ENCODE measurements around the gene ATG2B.

The ATG2B gene

DNA sequence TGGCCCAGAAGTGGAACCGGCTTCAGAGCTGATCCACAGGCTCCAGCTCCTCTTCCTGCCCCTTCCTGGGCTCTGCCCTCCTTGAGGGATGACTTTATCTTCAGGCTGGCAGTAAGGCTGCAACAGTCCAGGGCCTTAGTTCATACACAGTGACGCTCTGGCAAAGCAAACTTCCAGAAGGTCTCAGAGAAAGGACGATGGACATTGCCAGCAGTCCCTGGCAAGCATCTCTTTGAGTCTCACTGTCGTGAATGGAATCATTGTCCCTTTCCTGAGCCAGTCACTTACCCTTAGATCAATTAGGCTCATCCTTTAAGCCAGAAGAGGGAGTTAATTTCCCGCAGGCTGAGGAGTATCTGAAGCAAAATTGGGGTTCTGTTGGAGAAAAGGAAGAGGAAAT, 37.4 kb upstream of the ATG2B start:
- TF ChIP-seq POLR2AphosphoS5 (IDR thresholded peaks at IDR 0.05; ENCODE audit: borderline replicate concordance, low read depth, low read length) (no peak), FOXP2 (optimal IDR thresholded peaks at IDR 0.05; ENCODE audit: control extremely low read depth, extremely low read length, insufficient read depth) (no peak), EZH2 (IDR thresholded peaks at IDR 0.05) (no peak)
- no peaks in the 10 kb centered on the region for H3K9me3 ChIP-seq (ENCODE audit: low read depth, low read length)
- H3K4me3 ChIP-seq: no peak overlapping the region
- H3K27ac ChIP-seq: no peak overlapping the region
- H3K9ac ChIP-seq (ENCODE audit: insufficient read length): no peak overlapping the region
- H3K36me3 ChIP-seq (ENCODE audit: insufficient read depth, low read length): no peaks in the 10 kb centered on the region
- no peak for DNase-seq (ENCODE audit: low read depth, low spot score)

DNA sequence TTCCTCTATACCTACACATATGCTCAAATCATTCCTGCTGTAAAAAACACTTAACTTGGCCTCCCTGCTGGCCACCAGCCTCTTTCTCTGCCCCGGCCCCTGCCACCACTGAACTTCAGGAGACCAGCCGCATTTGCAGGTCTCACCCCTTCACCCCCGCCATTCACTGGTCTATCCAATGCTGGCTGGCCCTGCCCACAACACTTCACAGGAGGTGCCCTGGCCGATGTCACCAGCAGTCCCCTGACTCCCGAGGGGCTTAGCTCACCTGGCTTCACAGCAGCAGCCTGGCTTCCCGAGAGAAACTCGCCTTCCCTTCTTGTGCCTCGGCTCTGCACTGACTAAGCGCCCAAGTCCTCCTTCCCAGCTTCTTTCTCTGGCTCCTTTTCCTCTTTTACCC, 36.3 kb upstream of the ATG2B start:
- no peaks in the 10 kb centered on the region for H3K9me3 ChIP-seq (ENCODE audit: low read depth, low read length)
- H3K27ac ChIP-seq: no peak overlapping the region
- TF ChIP-seq FOXP2 (optimal IDR thresholded peaks at IDR 0.05; ENCODE audit: control extremely low read depth, extremely low read length, insufficient read depth): no peak
- no peak for TF ChIP-seq EZH2 (IDR thresholded peaks at IDR 0.05)
- no peak for TF ChIP-seq POLR2AphosphoS5 (IDR thresholded peaks at IDR 0.05; ENCODE audit: borderline replicate concordance, low read depth, low read length)
- DNase-seq (ENCODE audit: low read depth, low spot score): no peak
- H3K4me3 ChIP-seq: no peak overlapping the region
- H3K9ac ChIP-seq (ENCODE audit: insufficient read length): no peak overlapping the region
- no peaks in the 10 kb centered on the region for H3K36me3 ChIP-seq (ENCODE audit: insufficient read depth, low read length)

DNA sequence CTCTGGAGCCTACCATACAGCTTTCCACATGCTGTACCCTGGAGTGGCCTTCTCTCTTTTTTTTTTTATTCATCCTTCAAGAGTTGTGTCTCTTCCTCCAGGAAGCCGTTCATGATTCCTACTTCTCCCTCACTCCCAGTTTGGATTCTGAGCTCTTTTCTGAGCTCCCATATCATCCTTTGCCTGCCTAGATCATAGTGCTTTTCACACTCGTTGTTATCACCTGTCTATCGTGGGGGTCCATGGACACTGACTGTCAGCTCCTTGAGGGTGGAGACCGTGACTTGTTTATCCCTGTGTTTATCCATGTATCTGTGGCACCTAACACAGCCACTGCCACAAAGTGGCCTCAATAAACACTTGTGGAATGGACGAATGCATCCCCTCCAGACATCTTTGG, 35.8 kb upstream of the ATG2B start:
- no peak for DNase-seq (ENCODE audit: low read depth, low spot score)

DNA sequence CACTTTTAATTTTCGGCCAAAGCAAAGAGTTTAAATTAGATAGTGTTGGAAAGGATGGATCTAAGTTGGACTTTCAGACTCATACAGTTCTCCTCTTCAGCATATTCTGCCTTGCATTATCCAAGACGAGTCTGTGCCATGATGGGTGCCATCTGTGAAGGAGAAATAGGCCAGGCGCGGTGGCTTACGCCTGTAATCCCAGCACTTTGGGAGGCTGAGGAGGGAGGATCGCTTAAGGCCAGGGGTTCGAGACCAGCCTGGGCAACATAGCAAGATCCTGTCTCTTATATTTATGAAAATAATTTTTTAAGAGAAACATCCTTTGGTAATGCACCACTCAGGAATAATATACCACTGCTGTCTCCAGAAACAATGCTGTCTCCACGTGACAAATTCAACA, 35.3 kb upstream of the ATG2B start:
- Histone ChIP-seq H3K4me3 (no peak overlapping the region), H3K27ac (no peak overlapping the region), H3K36me3 (ENCODE audit: insufficient read depth, low read length) (no peaks in the 10 kb centered on the region), H3K9ac (ENCODE audit: insufficient read length) (no peak overlapping the region), H3K9me3 (ENCODE audit: low read depth, low read length) (no peaks in the 10 kb centered on the region)
- DNase-seq (ENCODE audit: low read depth, low spot score): no peak
- TF ChIP-seq EZH2 (IDR thresholded peaks at IDR 0.05): no peak
- TF ChIP-seq POLR2AphosphoS5 (IDR thresholded peaks at IDR 0.05; ENCODE audit: borderline replicate concordance, low read depth, low read length): no peak
- no peak for TF ChIP-seq FOXP2 (optimal IDR thresholded peaks at IDR 0.05; ENCODE audit: control extremely low read depth, extremely low read length, insufficient read depth)

More for the DNA sequence above, 35.8 kb upstream of the ATG2B start:
- Histone ChIP-seq H3K36me3 (ENCODE audit: insufficient read depth, low read length) (no peaks in the 10 kb centered on the region), H3K9me3 (ENCODE audit: low read depth, low read length) (no peaks in the 10 kb centered on the region), H3K27ac (no peak overlapping the region), H3K9ac (ENCODE audit: insufficient read length) (no peak overlapping the region), H3K4me3 (no peak overlapping the region)
- no peak for TF ChIP-seq POLR2AphosphoS5 (IDR thresholded peaks at IDR 0.05; ENCODE audit: borderline replicate concordance, low read depth, low read length)
- TF ChIP-seq EZH2 (IDR thresholded peaks at IDR 0.05): no peak
- TF ChIP-seq FOXP2 (optimal IDR thresholded peaks at IDR 0.05; ENCODE audit: control extremely low read depth, extremely low read length, insufficient read depth): no peak

DNA sequence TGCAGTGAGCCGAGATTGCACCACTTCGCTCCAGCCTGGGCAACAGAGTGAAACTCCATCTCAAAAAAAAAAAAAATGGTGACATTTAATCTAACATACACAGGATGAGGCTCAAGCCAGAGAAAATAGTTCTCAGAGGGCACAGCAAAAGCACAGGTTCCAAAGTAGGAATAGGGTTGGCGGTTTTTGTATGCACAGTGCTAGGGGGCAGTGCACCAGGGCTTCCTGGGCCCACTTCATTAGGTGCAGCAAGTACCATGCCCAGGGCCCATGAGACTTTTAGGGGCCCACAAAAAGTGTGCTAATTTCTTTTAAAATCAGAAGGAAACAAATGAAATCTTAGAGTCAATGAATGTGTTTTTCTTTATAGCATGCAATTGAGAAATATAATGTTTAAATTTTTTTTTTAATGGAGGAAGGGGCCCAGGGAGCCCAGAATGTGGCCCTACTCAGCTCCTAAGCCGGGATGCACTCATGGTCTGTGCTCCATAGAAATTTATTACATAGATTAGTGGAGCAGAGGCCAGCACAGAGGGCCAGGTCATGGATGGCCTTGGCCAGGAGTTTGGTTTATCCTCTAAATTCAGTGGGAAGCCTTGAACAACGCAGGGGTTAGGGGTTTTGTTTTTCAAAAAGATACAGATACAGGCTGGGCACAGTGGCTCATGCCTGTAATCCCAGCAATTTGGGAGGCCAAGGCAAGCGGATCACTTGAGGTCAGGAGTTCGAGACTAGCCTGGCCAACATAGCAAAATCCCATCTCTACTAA, 31.1 kb upstream of the ATG2B start:
- no peak for DNase-seq (ENCODE audit: low read depth, low spot score)
- H3K9me3 ChIP-seq (ENCODE audit: low read depth, low read length): no peaks in the 10 kb centered on the region
- H3K27ac ChIP-seq: no peak overlapping the region
- H3K36me3 ChIP-seq (ENCODE audit: insufficient read depth, low read length): no peaks in the 10 kb centered on the region
- H3K9ac ChIP-seq (ENCODE audit: insufficient read length): no peak overlapping the region
- no peak for TF ChIP-seq FOXP2 (optimal IDR thresholded peaks at IDR 0.05; ENCODE audit: control extremely low read depth, extremely low read length, insufficient read depth)
- no peak for TF ChIP-seq EZH2 (IDR thresholded peaks at IDR 0.05)
- no peak for TF ChIP-seq POLR2AphosphoS5 (IDR thresholded peaks at IDR 0.05; ENCODE audit: borderline replicate concordance, low read depth, low read length)
- no peak overlapping the region for H3K4me3 ChIP-seq

DNA sequence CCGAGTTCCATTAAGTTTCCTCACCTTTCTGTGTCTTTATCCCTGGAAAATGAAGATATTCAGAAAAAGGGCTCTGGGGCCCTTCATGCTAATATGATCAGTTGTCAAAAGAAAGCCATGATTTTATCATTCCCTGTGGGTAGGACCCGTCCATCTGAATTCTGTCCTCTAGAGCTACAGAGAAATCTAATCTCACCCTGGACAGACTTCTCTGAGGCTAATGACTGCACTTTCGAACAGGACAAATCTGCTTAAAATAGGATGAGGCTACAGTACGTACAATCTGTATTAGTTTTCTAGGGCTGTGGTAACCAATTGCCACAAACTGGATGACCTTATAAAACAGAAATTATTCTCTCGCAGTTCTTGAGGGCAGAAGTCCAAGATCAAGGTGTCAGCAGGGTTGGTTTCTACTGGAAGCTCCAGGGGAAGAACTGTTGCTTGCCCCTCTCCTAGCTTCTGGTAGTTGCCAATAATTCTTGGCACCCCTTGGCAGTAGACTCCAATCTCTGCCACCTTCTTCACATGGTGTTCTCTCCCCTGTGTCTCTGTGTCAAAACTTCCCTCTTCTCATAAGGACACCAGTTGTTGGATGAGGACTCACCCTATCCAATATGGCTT, 30.0 kb upstream of the ATG2B start:
- no peak for TF ChIP-seq POLR2AphosphoS5 (IDR thresholded peaks at IDR 0.05; ENCODE audit: borderline replicate concordance, low read depth, low read length)
- TF ChIP-seq FOXP2 (optimal IDR thresholded peaks at IDR 0.05; ENCODE audit: control extremely low read depth, extremely low read length, insufficient read depth): no peak
- no peak for TF ChIP-seq EZH2 (IDR thresholded peaks at IDR 0.05)
- no peak overlapping the region for H3K9ac ChIP-seq (ENCODE audit: insufficient read length)
- H3K4me3 ChIP-seq: no peak overlapping the region
- DNase-seq (ENCODE audit: low read depth, low spot score): no peak
- H3K36me3 ChIP-seq (ENCODE audit: insufficient read depth, low read length): no peaks in the 10 kb centered on the region
- H3K9me3 ChIP-seq (ENCODE audit: low read depth, low read length): no peaks in the 10 kb centered on the region
- H3K27ac ChIP-seq: no peak overlapping the region

DNA sequence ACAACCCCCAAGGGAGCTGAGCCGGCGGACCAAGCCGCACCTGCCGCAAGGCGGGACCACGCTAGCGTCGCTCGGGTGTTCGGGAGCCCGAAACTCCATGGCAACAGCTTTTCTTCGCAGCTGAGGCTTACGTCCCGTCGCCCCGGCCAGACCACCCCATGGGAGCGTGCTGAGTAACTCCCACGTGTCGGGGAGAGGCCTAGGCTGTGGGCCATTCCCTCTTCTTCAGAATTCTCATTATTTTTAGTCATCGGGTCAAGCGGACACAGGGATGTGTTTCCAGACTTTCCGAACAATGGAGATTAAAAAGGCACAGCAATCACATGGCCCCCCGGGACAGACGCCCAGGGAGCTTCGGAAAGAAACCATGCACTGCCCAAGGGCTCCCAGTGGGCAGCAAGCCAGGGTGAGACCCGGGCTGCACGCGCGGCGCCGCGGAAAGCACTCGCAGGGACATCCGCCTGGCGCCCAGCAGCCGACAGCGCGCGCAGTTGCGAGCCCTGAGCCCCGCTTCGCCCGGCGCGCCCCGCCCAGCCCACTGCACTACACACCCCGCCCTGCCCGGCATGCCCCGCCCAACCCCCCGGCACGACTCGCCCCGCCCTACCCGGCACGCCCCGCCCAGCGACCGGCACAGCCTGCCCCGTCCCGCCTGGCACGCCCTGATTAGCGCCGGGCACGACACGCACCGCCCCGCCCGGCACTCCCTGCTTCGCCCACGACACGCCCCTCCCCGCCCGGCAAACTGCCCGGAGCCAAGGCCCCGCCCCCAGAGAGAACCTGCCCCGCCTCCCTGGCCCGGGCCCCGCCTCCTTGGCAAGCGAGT, 28.4 kb upstream of the ATG2B start:
- Histone ChIP-seq H3K27ac (no peak overlapping the region), H3K9me3 (ENCODE audit: low read depth, low read length) (no peaks in the 10 kb centered on the region), H3K9ac (ENCODE audit: insufficient read length) (peak overlapping the region; percentile 85), H3K36me3 (ENCODE audit: insufficient read depth, low read length) (peaks cover 3% of the 10 kb centered on the region; the same call in 1 of the 2 replicates), H3K4me3 (peak overlapping the region; percentile 97)
- DNase-seq (ENCODE audit: low read depth, low spot score): peak; percentile 30
- TF ChIP-seq EZH2 (IDR thresholded peaks at IDR 0.05) (no peak), POLR2AphosphoS5 (IDR thresholded peaks at IDR 0.05; ENCODE audit: borderline replicate concordance, low read depth, low read length) (peak; percentile 82), FOXP2 (optimal IDR thresholded peaks at IDR 0.05; ENCODE audit: control extremely low read depth, extremely low read length, insufficient read depth) (no peak)

DNA sequence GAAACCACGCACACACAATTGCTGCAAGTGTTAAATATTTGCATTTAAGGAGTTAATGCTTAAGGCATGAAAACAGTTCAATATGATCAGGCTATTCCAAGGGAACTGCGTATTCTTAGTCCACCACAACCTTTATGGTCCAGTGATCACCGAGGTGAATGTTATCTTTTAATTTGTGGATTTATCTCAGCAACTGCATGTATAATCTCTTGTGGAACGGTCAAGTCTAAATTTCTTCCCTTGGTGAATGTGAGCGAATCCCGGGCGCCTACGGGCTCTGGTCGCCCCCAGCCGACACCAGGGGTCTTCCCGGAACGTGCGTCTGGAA, 27.8 kb upstream of the ATG2B start:
- Histone ChIP-seq H3K4me3 (peak overlapping the region; percentile 97), H3K9me3 (ENCODE audit: low read depth, low read length) (no peaks in the 10 kb centered on the region), H3K27ac (no peak overlapping the region), H3K9ac (ENCODE audit: insufficient read length) (peak overlapping the region; percentile 85), H3K36me3 (ENCODE audit: insufficient read depth, low read length) (peaks cover 3% of the 10 kb centered on the region; the same call in 1 of the 2 replicates)
- no peak for DNase-seq (ENCODE audit: low read depth, low spot score)
- TF ChIP-seq FOXP2 (optimal IDR thresholded peaks at IDR 0.05; ENCODE audit: control extremely low read depth, extremely low read length, insufficient read depth) (no peak), EZH2 (IDR thresholded peaks at IDR 0.05) (no peak), POLR2AphosphoS5 (IDR thresholded peaks at IDR 0.05; ENCODE audit: borderline replicate concordance, low read depth, low read length) (no peak)
